T1000 (cell line): ENCODE data around the gene LPP.

Experiments
- DNase-seq: peaks from one replicate; lab custom pipeline; 2025; ENCODE audit warnings: mixed read lengths; lab: John Stamatoyannopoulos, UW

Gene LPP

GRCh38 chr3:188832961-188833721 is 679.2 kb downstream of the LPP start:
- DNase-seq, result no peak

- no peak for DNase-seq
These were observed 680.4 kb downstream of the LPP start for GRCh38 chr3:188834349-188834748.

- no peak for DNase-seq
These were observed 685.3 kb downstream of the LPP start for GRCh38 chr3:188839187-188839695.

GRCh38 chr3:188840290-188840689 is 686.3 kb downstream of the LPP start:
- DNase-seq, result no peak

GRCh38 chr3:188841906-188842305 is 687.9 kb downstream of the LPP start:
- no peak for DNase-seq

- no peak for DNase-seq
These were observed 688.7 kb downstream of the LPP start for GRCh38 chr3:188842639-188843038.

GRCh38 chr3:188844096-188844495 is 690.1 kb downstream of the LPP start:
- DNase-seq, result no peak

GRCh38 chr3:188845514-188845913 is 691.6 kb downstream of the LPP start:
- DNase-seq, result no peak

- no peak for DNase-seq
These were observed 695.0 kb downstream of the LPP start for GRCh38 chr3:188848947-188849346.

- DNase-seq, result no peak
These were observed 700.2 kb downstream of the LPP start for GRCh38 chr3:188853856-188854771.

- DNase-seq, result no peak
These were observed 700.8 kb downstream of the LPP start for GRCh38 chr3:188854772-188855149.

- DNase-seq, result no peak
These were observed 701.7 kb downstream of the LPP start for GRCh38 chr3:188855675-188856074.

GRCh38 chr3:188860147-188860546 is 706.2 kb downstream of the LPP start:
- DNase-seq, result no peak

- no peak for DNase-seq
These were observed 708.1 kb downstream of the LPP start for GRCh38 chr3:188861842-188862744.

- no peak for DNase-seq
These were observed 710.0 kb downstream of the LPP start for GRCh38 chr3:188863999-188864406.

- no peak for DNase-seq
These were observed 713.8 kb downstream of the LPP start for GRCh38 chr3:188867691-188868265.

- no peak for DNase-seq
These were observed 714.8 kb downstream of the LPP start for GRCh38 chr3:188868803-188869202.

GRCh38 chr3:188869628-188870027 is 715.7 kb downstream of the LPP start:
- DNase-seq, result no peak

GRCh38 chr3:188870431-188870830 is 716.5 kb downstream of the LPP start:
- DNase-seq, result no peak

GRCh38 chr3:188874576-188874975 is 720.6 kb downstream of the LPP start:
- DNase-seq, result no peak

- no peak for DNase-seq
These were observed 721.5 kb downstream of the LPP start for GRCh38 chr3:188875413-188875812.

GRCh38 chr3:188876370-188876769 is 722.4 kb downstream of the LPP start:
- DNase-seq, result no peak
